Measurements from ENCODE around the gene SMC6. TPM values are rescaled to one million over a fixed set of nuclear protein-coding genes. Genes with fewer than 3 reads are reported as not detected.

SMC6 gene
- total RNA-seq, 2 experiments from 2014 or later, result 32.1 to 35.1 TPM

DNA sequence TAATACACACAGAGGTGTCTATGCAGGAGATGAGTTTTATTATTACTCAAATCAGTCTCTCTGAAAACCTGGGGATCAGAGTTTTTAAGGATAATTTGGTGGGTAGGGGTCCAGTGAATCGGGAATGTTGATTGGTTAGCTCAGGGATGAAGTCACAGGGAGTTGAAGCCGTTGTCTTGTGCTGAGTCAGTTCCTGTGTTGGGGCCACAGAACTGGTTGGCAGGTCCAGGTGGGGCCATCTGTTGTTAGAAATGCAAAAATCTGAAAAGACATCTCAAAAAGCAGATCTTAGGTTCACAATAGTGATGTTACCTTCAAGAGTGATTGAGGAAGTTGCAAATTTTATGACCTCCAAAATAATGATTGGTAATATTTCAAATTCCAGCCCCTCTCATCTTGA, 126.2 kb downstream of the SMC6 start:
- Mint-ChIP-seq H3K27me3 (no peaks in the 10 kb centered on the region), H3K36me3 (no peaks in the 10 kb centered on the region), H3K4me3 (no peak overlapping the region), H3K9me3 (ENCODE audit: low read depth) (no peaks in the 10 kb centered on the region), H3K4me1 (peaks cover 5% of the 10 kb centered on the region), H3K27ac (no peak overlapping the region)
- CTCF ChIA-PET, result no interaction called here
- DNase-seq (no peak), ATAC-seq (no peak)

GRCh38 chr2:17626986-17627385, 126.6 kb downstream of the SMC6 start:
- DNase-seq (no peak), ATAC-seq (no peak)
- Mint-ChIP-seq H3K27me3 (no peaks in the 10 kb centered on the region), H3K9me3 (ENCODE audit: low read depth) (no peaks in the 10 kb centered on the region), H3K4me1 (peaks cover 5% of the 10 kb centered on the region), H3K36me3 (no peaks in the 10 kb centered on the region), H3K27ac (no peak overlapping the region), H3K4me3 (no peak overlapping the region)
- CTCF ChIA-PET, result no interaction called here

DNA sequence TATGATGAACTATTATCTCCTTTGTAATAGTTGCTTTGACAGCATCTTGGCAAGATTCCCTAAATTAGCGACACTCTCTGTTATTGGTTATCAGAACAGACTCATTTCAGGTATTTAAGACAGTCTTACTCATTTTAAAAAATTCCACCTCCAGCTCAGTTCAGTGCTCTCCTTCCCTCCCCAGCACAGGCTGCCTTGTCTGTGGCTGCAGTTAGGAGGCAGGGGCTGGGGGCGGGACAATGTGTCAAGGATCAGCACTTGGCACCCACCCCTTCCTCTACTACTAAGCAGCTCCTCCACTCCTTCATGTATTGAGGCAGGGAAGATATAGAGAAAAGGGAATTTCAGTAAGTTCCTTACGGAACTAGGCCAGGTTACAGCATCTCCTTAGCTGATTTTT, 128.2 kb downstream of the SMC6 start:
- CTCF ChIA-PET, result interaction anchor here (0.7 kb wide), 1 partner anchor 1122 kb away, joined by 3 read pairs; no protein-coding TSS in a partner anchor
- no peak overlapping the region for H3K4me3 Mint-ChIP-seq
- peaks cover 5% of the 10 kb centered on the region for H3K4me1 Mint-ChIP-seq
- no peaks in the 10 kb centered on the region for H3K36me3 Mint-ChIP-seq
- ATAC-seq (no peak), DNase-seq (no peak)
- H3K9me3 Mint-ChIP-seq (ENCODE audit: low read depth), result no peaks in the 10 kb centered on the region
- no peaks in the 10 kb centered on the region for H3K27me3 Mint-ChIP-seq
- H3K27ac Mint-ChIP-seq, result no peak overlapping the region

DNA sequence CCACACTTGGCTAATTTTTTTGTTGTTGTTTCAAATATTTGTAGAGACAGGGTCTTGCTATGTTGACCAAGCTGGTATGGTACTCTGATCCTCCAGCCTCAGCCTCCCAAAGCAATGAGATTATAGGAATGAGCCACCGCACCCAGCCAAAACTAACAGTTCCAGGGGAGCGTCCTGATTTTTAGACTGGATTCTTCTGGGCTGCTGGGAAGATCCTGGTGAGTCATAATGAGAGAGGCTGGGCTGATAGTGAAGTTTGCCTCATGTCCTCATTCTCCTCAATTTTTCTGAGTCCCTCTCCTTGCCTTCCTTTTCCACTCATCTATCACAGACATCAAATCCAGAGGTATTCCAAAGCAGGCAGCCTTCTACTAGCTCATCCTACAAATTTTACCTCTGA, 131.8 kb downstream of the SMC6 start:
- H3K27me3 Mint-ChIP-seq, result peaks cover 3% of the 10 kb centered on the region
- no peak for ATAC-seq
- H3K4me1 Mint-ChIP-seq, result no peaks in the 10 kb centered on the region
- H3K36me3 Mint-ChIP-seq, result no peaks in the 10 kb centered on the region
- no peaks in the 10 kb centered on the region for H3K9me3 Mint-ChIP-seq (ENCODE audit: low read depth)
- H3K27ac Mint-ChIP-seq, result no peak overlapping the region
- H3K4me3 Mint-ChIP-seq, result no peak overlapping the region
- DNase-seq, result no peak
- CTCF ChIA-PET, result no interaction called here

DNA sequence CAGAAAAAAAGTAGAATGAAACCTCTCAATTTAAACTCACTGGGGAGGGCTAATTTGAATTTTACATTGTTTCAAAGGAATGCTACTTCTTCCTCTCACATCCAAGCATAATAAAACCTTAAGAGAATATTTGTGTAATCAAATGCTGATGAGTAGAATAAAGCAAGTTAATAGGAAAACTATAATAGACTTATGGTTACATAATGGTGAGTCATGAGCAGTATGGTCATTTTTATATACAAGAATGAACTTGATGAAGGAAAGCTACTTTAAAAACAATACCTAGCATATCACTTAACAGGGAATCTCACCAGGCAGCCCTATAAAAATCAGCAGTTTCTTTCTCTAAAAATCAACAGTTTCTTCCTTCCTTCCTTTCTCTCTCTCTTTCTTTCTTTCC, 132.8 kb downstream of the SMC6 start:
- CTCF ChIA-PET, result no interaction called here

GRCh38 chr2:17620280-17620679, 133.3 kb downstream of the SMC6 start:
- no peak for ATAC-seq
- no peaks in the 10 kb centered on the region for H3K9me3 Mint-ChIP-seq (ENCODE audit: low read depth)
- DNase-seq, result no peak
- CTCF ChIA-PET, result no interaction called here
- H3K4me1 Mint-ChIP-seq, result no peaks in the 10 kb centered on the region
- H3K4me3 Mint-ChIP-seq, result no peak overlapping the region
- peaks cover 3% of the 10 kb centered on the region for H3K27me3 Mint-ChIP-seq
- H3K27ac Mint-ChIP-seq, result no peak overlapping the region
- H3K36me3 Mint-ChIP-seq, result no peaks in the 10 kb centered on the region

More for the DNA sequence above, 132.8 kb downstream of the SMC6 start:
- no peaks in the 10 kb centered on the region for H3K4me1 Mint-ChIP-seq
- ATAC-seq (no peak), DNase-seq (no peak)
- H3K27me3 Mint-ChIP-seq, result peaks cover 3% of the 10 kb centered on the region
- H3K9me3 Mint-ChIP-seq (ENCODE audit: low read depth), result no peaks in the 10 kb centered on the region
- H3K36me3 Mint-ChIP-seq, result no peaks in the 10 kb centered on the region
- no peak overlapping the region for H3K27ac Mint-ChIP-seq
- no peak overlapping the region for H3K4me3 Mint-ChIP-seq

- CTCF ChIA-PET, result no interaction called here
- no peaks in the 10 kb centered on the region for H3K4me1 Mint-ChIP-seq
- no peak overlapping the region for H3K4me3 Mint-ChIP-seq
- H3K36me3 Mint-ChIP-seq, result no peaks in the 10 kb centered on the region
- no peak overlapping the region for H3K27ac Mint-ChIP-seq
- H3K27me3 Mint-ChIP-seq, result peaks cover 8% of the 10 kb centered on the region
- no peaks in the 10 kb centered on the region for H3K9me3 Mint-ChIP-seq (ENCODE audit: low read depth)
- ATAC-seq (no peak), DNase-seq (no peak)
Measured at GRCh38 chr2:17617955-17618354, 135.7 kb downstream of the SMC6 start.

- H3K36me3 Mint-ChIP-seq, result no peaks in the 10 kb centered on the region
- no peak overlapping the region for H3K27ac Mint-ChIP-seq
- H3K27me3 Mint-ChIP-seq, result peaks cover 8% of the 10 kb centered on the region
- no peaks in the 10 kb centered on the region for H3K4me1 Mint-ChIP-seq
- CTCF ChIA-PET, result no interaction called here
- no peak overlapping the region for H3K4me3 Mint-ChIP-seq
- ATAC-seq, result no peak
- DNase-seq, result no peak
- H3K9me3 Mint-ChIP-seq (ENCODE audit: low read depth), result no peaks in the 10 kb centered on the region
Measured at GRCh38 chr2:17617516-17617915, 136.1 kb downstream of the SMC6 start.

- H3K27ac Mint-ChIP-seq, result no peak overlapping the region
- no peak for ATAC-seq
- H3K9me3 Mint-ChIP-seq (ENCODE audit: low read depth), result no peaks in the 10 kb centered on the region
- DNase-seq, result no peak
- no peak overlapping the region for H3K4me3 Mint-ChIP-seq
- no peaks in the 10 kb centered on the region for H3K36me3 Mint-ChIP-seq
- H3K27me3 Mint-ChIP-seq, result peaks cover 8% of the 10 kb centered on the region
- CTCF ChIA-PET, result no interaction called here
- H3K4me1 Mint-ChIP-seq, result no peaks in the 10 kb centered on the region
Measured at GRCh38 chr2:17616405-17616804, 137.2 kb downstream of the SMC6 start.

GRCh38 chr2:17615728-17616351, 137.8 kb downstream of the SMC6 start:
- DNase-seq, result no peak
- Mint-ChIP-seq H3K27ac (no peak overlapping the region), H3K4me3 (no peak overlapping the region), H3K9me3 (ENCODE audit: low read depth) (no peaks in the 10 kb centered on the region), H3K36me3 (no peaks in the 10 kb centered on the region), H3K27me3 (peaks cover 8% of the 10 kb centered on the region), H3K4me1 (no peaks in the 10 kb centered on the region)
- CTCF ChIA-PET, result no interaction called here
- no peak for ATAC-seq

- H3K4me3 Mint-ChIP-seq, result no peak overlapping the region
- no peak for DNase-seq
- H3K4me1 Mint-ChIP-seq, result no peaks in the 10 kb centered on the region
- CTCF ChIA-PET, result interaction anchor here (1.0 kb wide), 1 partner anchor 31 kb away, joined by 3 read pairs; no protein-coding TSS in a partner anchor
- ATAC-seq, result no peak
- H3K27me3 Mint-ChIP-seq, result peaks cover 8% of the 10 kb centered on the region
- no peak overlapping the region for H3K27ac Mint-ChIP-seq
- no peaks in the 10 kb centered on the region for H3K9me3 Mint-ChIP-seq (ENCODE audit: low read depth)
- H3K36me3 Mint-ChIP-seq, result no peaks in the 10 kb centered on the region
Measured at GRCh38 chr2:17615147-17615546, 138.5 kb downstream of the SMC6 start.

DNA sequence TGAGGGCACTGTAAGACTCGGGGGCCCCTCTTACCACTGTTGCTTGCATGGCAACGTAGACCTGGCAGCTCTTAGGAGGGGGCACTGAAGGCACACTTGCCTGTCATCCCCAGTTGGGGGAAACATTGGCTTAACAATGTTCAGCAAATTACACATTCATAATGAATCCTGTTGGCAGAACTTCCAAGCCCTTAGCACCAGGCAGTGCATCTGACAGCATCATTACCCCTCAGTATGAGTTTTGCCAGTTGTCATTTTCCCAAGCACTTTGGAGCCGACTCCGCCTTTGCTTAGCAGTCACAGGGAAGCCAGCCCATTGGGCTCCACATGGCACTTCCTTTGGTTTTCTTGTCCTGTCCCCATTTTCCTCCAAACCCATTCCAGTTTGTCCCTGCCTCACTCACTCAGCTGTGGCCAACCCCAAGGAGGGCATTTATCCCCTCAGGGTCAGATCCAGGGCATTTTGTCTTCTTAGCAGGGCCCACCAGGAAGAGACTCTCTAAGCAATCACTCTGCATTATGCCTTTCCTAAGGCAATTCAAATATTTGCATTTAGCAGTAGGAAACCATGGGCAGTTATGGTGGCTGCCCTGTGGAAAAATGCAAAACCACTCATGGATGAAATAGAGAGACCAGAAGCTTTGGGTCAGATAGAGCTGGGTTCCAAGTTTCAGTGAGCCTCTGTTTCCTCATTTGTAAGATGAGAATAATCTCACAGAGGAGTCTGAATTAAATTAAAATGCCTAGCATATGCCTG, 139.3 kb downstream of the SMC6 start:
- Mint-ChIP-seq H3K4me3 (no peak overlapping the region), H3K9me3 (ENCODE audit: low read depth) (no peaks in the 10 kb centered on the region), H3K27ac (no peak overlapping the region), H3K4me1 (no peaks in the 10 kb centered on the region), H3K27me3 (peaks cover 4% of the 10 kb centered on the region), H3K36me3 (no peaks in the 10 kb centered on the region)
- CTCF ChIA-PET, result interaction anchor here (0.6 to 1.0 kb wide), 2 partner anchors 32 to 404 kb away, joined by 3 read pairs; no protein-coding TSS in a partner anchor
- DNase-seq, result no peak
- ATAC-seq, result no peak

Data from activated CD8-positive, alpha-beta memory T cell treated with anti-CD3 and anti-CD28 coated beads, Interleukin-2, amount 10 ng/mL, durations not matched to agents 7 days and 5 days (primary cell).